ENCODE results near the gene MACC1.

Gene MACC1

GRCh38 chr7:20085086-20085485 lies 132.1 kb downstream of the MACC1 start:
- DNase-seq (ENCODE audit: low read depth in 2 of 2, low spot score in 1 of 2): no peak
